ENCODE measurements around the gene LCT. TPM values are rescaled to one million over a fixed set of nuclear protein-coding genes. Genes with fewer than 3 reads are reported as not detected.
"Not testable (repeated sequence)": the region's sequence is repeated elsewhere in the genome, so short reads cannot be mapped to it uniquely, and the experiment has no call there.

LCT gene
- total and polyA plus RNA-seq, 9 donors, result 0.03 to 3.1 (median 0.35) TPM; not detected in 5

- DNase-seq, result no peak
- Histone ChIP-seq H3K27me3 (ENCODE audit: control insufficient read depth, insufficient read depth, low read length) (no peaks in the 10 kb centered on the region), H3K9me3 (replicated peaks; ENCODE audit: control insufficient read depth, low read depth, low read length) (peaks cover 14% of the 10 kb centered on the region), H3K36me3 (ENCODE audit: control insufficient read depth, insufficient read depth, low read length) (no peaks in the 10 kb centered on the region), H3K27ac (ENCODE audit: low read length) (no peak overlapping the region), H3K4me1 (ENCODE audit: control insufficient read depth, insufficient read depth, low read length) (no peaks in the 10 kb centered on the region), H3K4me3 (ENCODE audit: low read length) (no peak overlapping the region)
- WGBS (ENCODE audit: insufficient coverage), result no CpG with 5 or more reads among the region's 2 CpGs
Observed at GRCh38 chr2:135799738-135800137, 37.2 kb downstream of the LCT start.

- no peak overlapping the region for H3K27ac ChIP-seq (ENCODE audit: low read length)
- H3K27me3 ChIP-seq (ENCODE audit: control insufficient read depth, insufficient read depth, low read length), result no peaks in the 10 kb centered on the region
- H3K9me3 ChIP-seq (replicated peaks; ENCODE audit: control insufficient read depth, low read depth, low read length), result peaks cover 14% of the 10 kb centered on the region
- no peak for DNase-seq
- WGBS (ENCODE audit: insufficient coverage), result 100% methylated on average over 1 of the region's 4 CpGs
- no peak overlapping the region for H3K4me3 ChIP-seq (ENCODE audit: low read length)
- no peaks in the 10 kb centered on the region for H3K4me1 ChIP-seq (ENCODE audit: control insufficient read depth, insufficient read depth, low read length)
- H3K36me3 ChIP-seq (ENCODE audit: control insufficient read depth, insufficient read depth, low read length), result no peaks in the 10 kb centered on the region
Observed at GRCh38 chr2:135798762-135799161, 38.2 kb downstream of the LCT start.

GRCh38 chr2:135798275-135798705 is 38.7 kb downstream of the LCT start:
- Histone ChIP-seq H3K27me3 (ENCODE audit: control insufficient read depth, insufficient read depth, low read length) (no peaks in the 10 kb centered on the region), H3K36me3 (ENCODE audit: control insufficient read depth, insufficient read depth, low read length) (no peaks in the 10 kb centered on the region), H3K4me1 (ENCODE audit: control insufficient read depth, insufficient read depth, low read length) (no peaks in the 10 kb centered on the region), H3K4me3 (ENCODE audit: low read length) (no peak overlapping the region), H3K9me3 (replicated peaks; ENCODE audit: control insufficient read depth, low read depth, low read length) (peaks cover 14% of the 10 kb centered on the region), H3K27ac (ENCODE audit: low read length) (no peak overlapping the region)
- 50% methylated on average over 1 of the region's 5 CpGs for WGBS (ENCODE audit: insufficient coverage)
- DNase-seq, result no peak

GRCh38 chr2:135797497-135798274 is 39.3 kb downstream of the LCT start:
- peak; percentile 57 for DNase-seq
- no peak overlapping the region for H3K4me3 ChIP-seq (ENCODE audit: low read length)
- no peak overlapping the region for H3K27ac ChIP-seq (ENCODE audit: low read length)
- H3K27me3 ChIP-seq (ENCODE audit: control insufficient read depth, insufficient read depth, low read length), result no peaks in the 10 kb centered on the region
- WGBS (ENCODE audit: insufficient coverage), result 75% methylated on average over 4 of the region's 22 CpGs
- peaks cover 14% of the 10 kb centered on the region for H3K9me3 ChIP-seq (replicated peaks; ENCODE audit: control insufficient read depth, low read depth, low read length)
- H3K4me1 ChIP-seq (ENCODE audit: control insufficient read depth, insufficient read depth, low read length), result no peaks in the 10 kb centered on the region
- H3K36me3 ChIP-seq (ENCODE audit: control insufficient read depth, insufficient read depth, low read length), result no peaks in the 10 kb centered on the region

- WGBS (ENCODE audit: insufficient coverage), result 82% methylated on average over 4 of the region's 8 CpGs
- H3K4me1 ChIP-seq (ENCODE audit: control insufficient read depth, insufficient read depth, low read length), result no peaks in the 10 kb centered on the region
- H3K27me3 ChIP-seq (ENCODE audit: control insufficient read depth, insufficient read depth, low read length), result no peaks in the 10 kb centered on the region
- H3K36me3 ChIP-seq (ENCODE audit: control insufficient read depth, insufficient read depth, low read length), result no peaks in the 10 kb centered on the region
- H3K27ac ChIP-seq (ENCODE audit: low read length), result no peak overlapping the region
- H3K9me3 ChIP-seq (replicated peaks; ENCODE audit: control insufficient read depth, low read depth, low read length), result peaks cover 14% of the 10 kb centered on the region
- H3K4me3 ChIP-seq (ENCODE audit: low read length), result no peak overlapping the region
- DNase-seq, result no peak
Observed at GRCh38 chr2:135796606-135797005, 40.4 kb downstream of the LCT start.

- not testable (repeated sequence) for H3K9me3 ChIP-seq (replicated peaks; ENCODE audit: control insufficient read depth, low read depth, low read length); DNase-seq; H3K4me1 ChIP-seq (ENCODE audit: control insufficient read depth, insufficient read depth, low read length); H3K27me3 ChIP-seq (ENCODE audit: control insufficient read depth, insufficient read depth, low read length); H3K36me3 ChIP-seq (ENCODE audit: control insufficient read depth, insufficient read depth, low read length); H3K4me3 ChIP-seq (ENCODE audit: low read length); H3K27ac ChIP-seq (ENCODE audit: low read length)
- no CpG with 5 or more reads among the region's 4 CpGs for WGBS (ENCODE audit: insufficient coverage)
Observed at GRCh38 chr2:135795641-135796040, 41.3 kb downstream of the LCT start.

GRCh38 chr2:135792401-135793150 is 44.4 kb downstream of the LCT start:
- WGBS (ENCODE audit: insufficient coverage), result 92% methylated on average over 2 of the region's 7 CpGs
- Histone ChIP-seq H3K9me3 (replicated peaks; ENCODE audit: control insufficient read depth, low read depth, low read length) (no peaks in the 10 kb centered on the region), H3K27me3 (ENCODE audit: control insufficient read depth, insufficient read depth, low read length) (no peaks in the 10 kb centered on the region), H3K4me3 (ENCODE audit: low read length) (no peak overlapping the region), H3K36me3 (ENCODE audit: control insufficient read depth, insufficient read depth, low read length) (peaks cover under 1% of the 10 kb centered on the region), H3K27ac (ENCODE audit: low read length) (no peak overlapping the region), H3K4me1 (ENCODE audit: control insufficient read depth, insufficient read depth, low read length) (no peaks in the 10 kb centered on the region)
- DNase-seq, result no peak

- Histone ChIP-seq H3K4me1 (ENCODE audit: control insufficient read depth, insufficient read depth, low read length) (no peaks in the 10 kb centered on the region), H3K27ac (ENCODE audit: low read length) (no peak overlapping the region), H3K4me3 (ENCODE audit: low read length) (no peak overlapping the region), H3K36me3 (ENCODE audit: control insufficient read depth, insufficient read depth, low read length) (peaks cover 7% of the 10 kb centered on the region), H3K9me3 (replicated peaks; ENCODE audit: control insufficient read depth, low read depth, low read length) (no peaks in the 10 kb centered on the region), H3K27me3 (ENCODE audit: control insufficient read depth, insufficient read depth, low read length) (no peaks in the 10 kb centered on the region)
- WGBS (ENCODE audit: insufficient coverage), result 80% methylated on average over 1 of the region's 2 CpGs
- no peak for DNase-seq
Observed at GRCh38 chr2:135791418-135792190, 45.4 kb downstream of the LCT start.

GRCh38 chr2:135790423-135790822 is 46.6 kb downstream of the LCT start:
- Histone ChIP-seq H3K9me3 (replicated peaks; ENCODE audit: control insufficient read depth, low read depth, low read length) (no peaks in the 10 kb centered on the region), H3K27me3 (ENCODE audit: control insufficient read depth, insufficient read depth, low read length) (no peaks in the 10 kb centered on the region), H3K36me3 (ENCODE audit: control insufficient read depth, insufficient read depth, low read length) (peaks cover 9% of the 10 kb centered on the region), H3K27ac (ENCODE audit: low read length) (no peak overlapping the region), H3K4me3 (ENCODE audit: low read length) (no peak overlapping the region), H3K4me1 (ENCODE audit: control insufficient read depth, insufficient read depth, low read length) (no peaks in the 10 kb centered on the region)
- WGBS (ENCODE audit: insufficient coverage), result 96% methylated on average over 7 of the region's 10 CpGs
- DNase-seq, result no peak

GRCh38 chr2:135786823-135787222 is 50.2 kb downstream of the LCT start:
- Histone ChIP-seq H3K27ac (ENCODE audit: low read length) (no peak overlapping the region), H3K27me3 (ENCODE audit: control insufficient read depth, insufficient read depth, low read length) (no peaks in the 10 kb centered on the region), H3K36me3 (ENCODE audit: control insufficient read depth, insufficient read depth, low read length) (peaks cover 25% of the 10 kb centered on the region), H3K4me3 (ENCODE audit: low read length) (no peak overlapping the region), H3K9me3 (replicated peaks; ENCODE audit: control insufficient read depth, low read depth, low read length) (no peaks in the 10 kb centered on the region), H3K4me1 (ENCODE audit: control insufficient read depth, insufficient read depth, low read length) (no peaks in the 10 kb centered on the region)
- DNase-seq, result no peak
- WGBS (ENCODE audit: insufficient coverage), result 86% methylated on average over 3 of the region's 5 CpGs

All from muscle of leg (tissue), 11 donors.